H1 (cell line): Measurements from ENCODE around the gene GRM5. TPM values are rescaled to one million over a fixed set of nuclear protein-coding genes. Genes with fewer than 3 reads are reported as not detected.
"Not testable (repeated sequence)": the region's sequence is repeated elsewhere in the genome, so short reads cannot be mapped to it uniquely, and the experiment has no call there.

Source experiments
- CTCF ChIA-PET: fragments of 300-600 bp; sonication (Branson Sonifier 250); formaldehyde crosslinking; loops from one replicate; lab custom pipeline; 2021; ENCODE audit not compliant: partially characterized antibody; lab: Charles Lee
- POLR2A ChIA-PET: fragments of 300-600 bp; sonication (Branson Sonifier 250); formaldehyde crosslinking; loops from one replicate; lab custom pipeline; 2021; ENCODE audit warnings: inconsistent platforms; ENCODE audit not compliant: partially characterized antibody; lab: Charles Lee
- DNase-seq, 2 experiments: peaks; one replicate each; pipeline versions ENCODE4 v3.0.0 to v3.0.0-alpha.2; 2010 to 2022; ENCODE audit warnings: low spot score in 2 of 2, low read depth in 1 of 2, mixed read lengths in 1 of 2
- FAIRE-seq: peaks from 2 replicates; lab custom pipeline; 2011; peaks lifted over from hg19 to GRCh38; lab: Jason Lieb, UNC
- H2AFZ ChIP-seq: 2 replicates; pipeline ENCODE4 v1.8.1; 2012; ENCODE audit warnings: low read length, inconsistent platforms
- H2AK5ac ChIP-seq: 2 replicates; pipeline ENCODE4 v1.6.1; 2013; ENCODE audit warnings: low read depth, low read length
- H2BK120ac ChIP-seq: replicated peaks from 2 replicates; pipeline ENCODE3; 2013; ENCODE audit warnings: low read depth, low read length, inconsistent platforms
- H2BK12ac ChIP-seq: 2 replicates; pipeline ENCODE4 v1.6.1; 2013; ENCODE audit warnings: low read depth, low read length
- H2BK15ac ChIP-seq: 2 replicates; pipeline ENCODE4 v1.6.1; 2013; ENCODE audit warnings: low read length
- H2BK20ac ChIP-seq: 2 replicates; pipeline ENCODE4 v1.6.1; 2013; ENCODE audit warnings: low read length
- H2BK5ac ChIP-seq: 2 replicates; pipeline ENCODE4 v1.6.1; 2013; ENCODE audit warnings: low read depth, low read length
- H3K14ac ChIP-seq: 2 replicates; pipeline ENCODE4 v1.6.1; 2013; ENCODE audit warnings: inconsistent platforms; ENCODE audit not compliant: insufficient read length
- H3K18ac ChIP-seq: 2 replicates; pipeline ENCODE4 v1.6.1; 2013; ENCODE audit warnings: low read length; ENCODE audit errors: extremely low read depth
- H3K23ac ChIP-seq: 2 replicates; pipeline ENCODE4 v1.6.1; 2013; ENCODE audit warnings: inconsistent platforms; ENCODE audit not compliant: insufficient read length
- H3K23me2 ChIP-seq: 2 replicates; pipeline ENCODE4 v1.6.1; 2013; ENCODE audit warnings: low read depth, low read length
- H3K27ac ChIP-seq: 2 replicates; pipeline ENCODE4 v1.6.1; 2011; ENCODE audit warnings: low read depth, low read length, inconsistent platforms
- H3K27me3 ChIP-seq, 4 experiments: replicated peaks in 1 of 4; 1 replicate in 1 of 4; 2 replicates in 3 of 4; pipeline versions ENCODE4 v1.6.1 to v1.8.1; 2011 to 2013; ENCODE audit warnings: low read length in 3 of 4, mild to moderate bottlenecking in 3 of 4, inconsistent platforms in 2 of 4, mixed read lengths in 2 of 4, moderate library complexity in 1 of 4; ENCODE audit not compliant: control insufficient read depth in 3 of 4, insufficient read depth in 3 of 4; ENCODE audit errors: extremely low read depth in 1 of 4
- H3K36me3 ChIP-seq, 4 experiments: 2 replicates each; pipeline versions ENCODE4 v1.6.1 to v1.8.1; 2011 to 2013; ENCODE audit warnings: mild to moderate bottlenecking in 4 of 4, low read length in 3 of 4, moderate library complexity in 2 of 4, control low read depth in 1 of 4, inconsistent platforms in 1 of 4; ENCODE audit not compliant: insufficient read depth in 4 of 4, control insufficient read depth in 2 of 4
- H3K4ac ChIP-seq: replicated peaks from 2 replicates; pipeline ENCODE3; 2013; ENCODE audit warnings: low read length, low read depth, mixed read lengths, inconsistent platforms; ENCODE audit not compliant: insufficient read length
- H3K4me1 ChIP-seq, 4 experiments: replicated peaks in 1 of 4; 1 replicate in 1 of 4; 2 replicates in 3 of 4; pipeline versions ENCODE4 v1.6.1 to v1.8.1; 2011 to 2013; ENCODE audit warnings: low read length in 3 of 4, inconsistent platforms in 2 of 4, mixed read lengths in 1 of 4; ENCODE audit not compliant: insufficient read depth in 4 of 4, control insufficient read depth in 3 of 4
- H3K4me2 ChIP-seq, 2 experiments: 2 replicates each; pipeline versions ENCODE4 v1.6.1 to v1.8.1; 2011 to 2013; ENCODE audit warnings: low read depth in 2 of 2, low read length in 2 of 2, control low read depth in 1 of 2, inconsistent platforms in 1 of 2, mild to moderate bottlenecking in 1 of 2; ENCODE audit not compliant: insufficient read depth in 1 of 2
- H3K4me3 ChIP-seq, 4 experiments: fragments of 200-600, 300-600 bp in 1 of 4; sonication (generic), shearing (Covaris generic), sonication (Bioruptor Twin) in 1 of 4; 2 replicates each; pipeline versions ENCODE4 v1.5.1 to v1.8.1; 2011 to 2016; ENCODE audit warnings: low read length in 4 of 4, low read depth in 3 of 4, control low read depth in 2 of 4, inconsistent platforms in 2 of 4, mild to moderate bottlenecking in 2 of 4, mixed read lengths in 1 of 4, moderate library complexity in 1 of 4; ENCODE audit not compliant: insufficient read depth in 2 of 4; ENCODE audit errors: extremely low read depth in 1 of 4
- H3K56ac ChIP-seq: replicated peaks from 2 replicates; pipeline ENCODE3; 2013; ENCODE audit warnings: low read depth, mild to moderate bottlenecking, mixed read lengths, low read length, inconsistent platforms; ENCODE audit not compliant: insufficient read length
- H3K79me1 ChIP-seq: 2 replicates; pipeline ENCODE4 v1.6.1; 2013; ENCODE audit warnings: low read depth, low read length, control low read depth
- H3K79me2 ChIP-seq, 2 experiments: 2 replicates each; pipeline versions ENCODE4 v1.6.1 to v1.8.1; 2012 to 2013; ENCODE audit warnings: low read length in 2 of 2, mild to moderate bottlenecking in 2 of 2, inconsistent platforms in 1 of 2; ENCODE audit not compliant: insufficient read depth in 2 of 2, control insufficient read depth in 1 of 2
- H3K9ac ChIP-seq, 4 experiments: replicated peaks in 1 of 4; 1 replicate in 1 of 4; 2 replicates in 3 of 4; pipeline versions ENCODE4 v1.6.1 to v1.8.1; 2011 to 2013; ENCODE audit warnings: low read depth in 3 of 4, low read length in 3 of 4, control low read depth in 2 of 4, mild to moderate bottlenecking in 2 of 4, moderate library complexity in 2 of 4, inconsistent platforms in 1 of 4; ENCODE audit errors: extremely low read depth in 1 of 4
- H3K9me3 ChIP-seq, 2 experiments: 2 replicates each; pipeline versions ENCODE4 v1.6.1 to v1.8.1; 2012 to 2013; ENCODE audit warnings: mild to moderate bottlenecking in 2 of 2, moderate library complexity in 2 of 2, control low read depth in 1 of 2, inconsistent platforms in 1 of 2, low read depth in 1 of 2, low read length in 1 of 2, mixed read lengths in 1 of 2; ENCODE audit not compliant: insufficient read depth in 2 of 2
- H4K20me1 ChIP-seq, 2 experiments: replicated peaks in 1 of 2; 2 replicates each; pipeline versions ENCODE3 to v1.8.1; 2011 to 2013; ENCODE audit warnings: inconsistent platforms in 2 of 2, low read length in 2 of 2, mild to moderate bottlenecking in 1 of 2; ENCODE audit not compliant: insufficient read depth in 2 of 2, control insufficient read depth in 1 of 2
- H4K5ac ChIP-seq: 2 replicates; pipeline ENCODE4 v1.6.1; 2013; ENCODE audit warnings: low read length, low read depth, mixed read lengths, inconsistent platforms; ENCODE audit not compliant: insufficient read length
- H4K8ac ChIP-seq: 2 replicates; pipeline ENCODE4 v1.8.0; 2013; ENCODE audit warnings: mild to moderate bottlenecking, moderate library complexity, low read length, inconsistent platforms; ENCODE audit not compliant: insufficient read depth; ENCODE audit errors: extremely low read depth
- H4K91ac ChIP-seq: replicated peaks from 2 replicates; pipeline ENCODE3; 2013; ENCODE audit warnings: low read length, mixed read lengths, inconsistent platforms; ENCODE audit not compliant: insufficient read length
- YY1 ChIP-seq: IDR thresholded peaks from 2 replicates; pipeline ENCODE4 v1.6.1; 2011; ENCODE audit warnings: low read depth, mild to moderate bottlenecking, low read length
- WGBS, 2 experiments: shearing (Covaris generic) in 1 of 2; methylation state at CpG; one replicate each; pipeline versions ENCODE4 v1.1.6 to v1.1.7; 2013 to 2015; ENCODE audit warnings: low lambda C conversion rate in 2 of 2, mixed read lengths in 2 of 2, inconsistent platforms in 1 of 2, low coverage in 1 of 2, missing lambda C conversion rate in 1 of 2; ENCODE audit not compliant: insufficient replicate concordance in 2 of 2, insufficient coverage in 1 of 2, insufficient read length in 1 of 2; ENCODE audit errors: extremely low coverage in 1 of 2, missing lambda C conversion rate in 1 of 2; 5-methylcytosine and 5-hydroxymethylcytosine counted together
- polyA plus RNA-seq, 7 experiments: library from polyadenylated mRNA; depleted of rRNA in 3 of 7; stranded (reverse) in 5 of 7; unstranded in 2 of 7; fragments of >200 nt in 5 of 7; fragments of 200-250 nt in 2 of 7; gene quantifications; 1 replicate in 5 of 7; 2 replicates in 1 of 7; 4 replicates in 1 of 7; pipeline versions ENCODE4 v1.2.1 to v1.2.3, GENCODE V29; 2011 to 2013; ENCODE audit warnings: missing spikeins in 2 of 7, mixed read lengths in 2 of 7
- total RNA-seq: library from RNA; stranded (reverse); fragmentation: NEBNext Ultra II Directional; extraction: Animal tissue kit (Norgen Biotek cat#: 25700); gene quantifications from 2 replicates; pipeline ENCODE4 v1.2.1, GENCODE V29; 2021

GRM5 gene
- total and polyA plus RNA-seq, 2 of the 8 experiments (the other 6 are each of a cell fraction or from before 2014, with no cell fraction given) = 0.15 to 0.43 TPM

DNA sequence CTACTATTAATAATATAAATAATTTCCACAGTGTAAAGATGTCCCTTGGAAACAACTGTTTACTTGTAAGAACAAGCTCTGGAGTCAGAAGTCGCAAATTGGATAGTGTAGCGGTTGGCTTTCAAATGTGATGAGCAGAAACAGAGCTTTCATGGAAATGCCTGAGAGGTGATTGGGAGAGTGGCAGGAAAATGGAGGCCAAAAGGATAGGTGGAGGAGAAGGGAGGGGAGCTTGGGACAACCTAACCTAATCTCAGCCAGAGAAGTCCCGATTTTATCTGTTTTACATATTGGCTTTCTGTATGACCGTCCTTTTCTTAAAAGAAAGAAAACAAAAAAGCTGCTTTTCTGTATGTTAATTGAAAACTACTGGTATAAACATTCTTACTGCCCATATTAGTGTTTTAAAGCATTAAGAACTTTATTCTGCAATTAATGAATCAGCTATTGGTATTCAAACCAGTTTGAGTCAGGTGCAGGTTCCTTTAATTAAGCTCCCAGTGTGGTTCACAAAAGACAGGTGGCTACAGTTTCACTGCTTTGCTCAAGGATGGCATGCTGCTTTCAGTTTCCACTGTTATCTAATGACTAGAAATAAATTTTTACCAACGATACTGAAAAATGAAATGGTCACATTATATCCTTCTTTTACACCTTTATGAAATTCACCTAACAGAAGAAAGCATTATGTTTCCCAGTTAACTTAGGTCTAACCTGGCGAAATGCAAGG lies 117.8 kb downstream of the GRM5 start:
- H3K4ac ChIP-seq, DNase-seq, H2BK5ac ChIP-seq, H3K9me3 ChIP-seq, H2BK15ac ChIP-seq, H4K91ac ChIP-seq, H3K4me3 ChIP-seq, CTCF ChIA-PET, H4K5ac ChIP-seq, POLR2A ChIA-PET, H2BK120ac ChIP-seq, H2BK12ac ChIP-seq, H2BK20ac ChIP-seq, H3K56ac ChIP-seq, H3K9ac ChIP-seq, H3K27ac ChIP-seq, H3K18ac ChIP-seq, H3K79me2 ChIP-seq, H4K20me1 ChIP-seq, H3K23ac ChIP-seq, H3K79me1 ChIP-seq, H3K14ac ChIP-seq, H2AK5ac ChIP-seq, H4K8ac ChIP-seq, H3K23me2 ChIP-seq, H2AFZ ChIP-seq, H3K36me3 ChIP-seq, H3K27me3 ChIP-seq, H3K4me1 ChIP-seq, H3K4me2 ChIP-seq: not testable (repeated sequence)
- 79% methylated on average over 6 of the region's 6 CpGs; no CpG with 5 or more reads in 1 of the 2 experiments for WGBS, 2 experiments
- 0 out of 2 replicates have a peak, but pooled peaks have one; percentile 54 for TF ChIP-seq YY1
- FAIRE-seq = peak; percentile 75

DNA sequence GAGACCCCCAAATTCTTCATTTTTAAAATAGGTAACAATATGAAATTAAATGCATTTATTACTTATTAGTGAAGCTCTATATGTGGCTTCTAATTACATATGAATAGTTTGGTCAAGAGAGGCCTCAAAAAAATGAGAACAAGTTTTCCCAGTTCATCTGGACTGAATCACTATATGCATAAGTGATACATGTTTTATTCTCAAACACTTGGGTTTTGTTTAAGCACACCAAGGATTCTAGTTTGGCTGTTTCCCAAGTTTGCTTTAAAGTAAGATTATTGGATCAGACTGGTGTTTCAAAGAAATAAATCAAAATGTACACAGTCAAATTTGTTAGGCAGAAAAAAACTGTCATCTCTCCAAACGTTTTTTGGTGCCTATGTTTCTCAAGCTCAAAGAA lies 136.1 kb downstream of the GRM5 start:
- H2BK120ac ChIP-seq, POLR2A ChIA-PET, H3K27me3 ChIP-seq, H3K79me1 ChIP-seq, H4K5ac ChIP-seq, H3K9ac ChIP-seq, H3K79me2 ChIP-seq, H3K23ac ChIP-seq, H2BK20ac ChIP-seq, H3K56ac ChIP-seq, H3K4me1 ChIP-seq, H4K8ac ChIP-seq, H4K91ac ChIP-seq, DNase-seq, H3K18ac ChIP-seq, H2BK5ac ChIP-seq, H3K27ac ChIP-seq, H2BK15ac ChIP-seq, CTCF ChIA-PET, H3K4me3 ChIP-seq, H2AK5ac ChIP-seq, H2BK12ac ChIP-seq, H3K4ac ChIP-seq, H4K20me1 ChIP-seq, H2AFZ ChIP-seq, H3K23me2 ChIP-seq, H3K9me3 ChIP-seq, H3K14ac ChIP-seq, H3K4me2 ChIP-seq, H3K36me3 ChIP-seq: not testable (repeated sequence)
- 65% methylated on average over 1 of the region's 1 CpG; no CpG with 5 or more reads in 1 of the 2 experiments for WGBS, 2 experiments
- FAIRE-seq = peak; percentile 68
